C4-2B (cell line): ENCODE measurements around the gene LPCAT4.
"Not testable (repeated sequence)": the region's sequence is repeated elsewhere in the genome, so short reads cannot be mapped to it uniquely, and the experiment has no call there.

ENCODE experiments used
- H3K27ac ChIP-seq: fragments of 450-650 bp; 2 replicates; pipeline ENCODE4 v1.5.1; 2017
- ZFX ChIP-seq: fragments of 450-650 bp; IDR thresholded peaks from 2 replicates; pipeline ENCODE4 v1.6.1; 2017
- TF ChIP-seq, protein P1 (sequence below): fragments of 450-650 bp; conservative IDR thresholded peaks from 2 replicates; pipeline ENCODE4 v1.5.1; 2017; ENCODE audit warnings: mild to moderate bottlenecking

LPCAT4 gene

DNA sequence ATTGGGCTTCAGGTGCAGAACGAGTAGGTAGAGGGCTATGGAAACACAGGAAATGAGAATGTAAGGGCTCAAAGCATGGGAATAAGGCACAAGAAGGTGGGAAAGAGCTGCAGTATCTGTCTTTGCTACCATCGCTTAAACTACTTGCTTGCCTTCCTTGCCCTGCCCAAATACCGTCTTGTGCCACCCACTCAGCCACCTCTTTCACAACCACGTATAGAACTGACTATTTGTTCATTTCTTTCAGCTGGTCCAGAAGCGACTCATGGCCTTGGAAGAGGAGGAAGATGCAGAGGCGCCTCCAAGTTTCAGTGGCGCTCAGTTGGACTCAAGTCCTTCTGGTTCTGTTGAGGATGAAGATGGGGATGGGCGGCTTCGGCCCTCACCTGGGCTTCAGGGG lies 11.8 kb downstream of the LPCAT4 start:
- TF ChIP-seq, protein P1, sequence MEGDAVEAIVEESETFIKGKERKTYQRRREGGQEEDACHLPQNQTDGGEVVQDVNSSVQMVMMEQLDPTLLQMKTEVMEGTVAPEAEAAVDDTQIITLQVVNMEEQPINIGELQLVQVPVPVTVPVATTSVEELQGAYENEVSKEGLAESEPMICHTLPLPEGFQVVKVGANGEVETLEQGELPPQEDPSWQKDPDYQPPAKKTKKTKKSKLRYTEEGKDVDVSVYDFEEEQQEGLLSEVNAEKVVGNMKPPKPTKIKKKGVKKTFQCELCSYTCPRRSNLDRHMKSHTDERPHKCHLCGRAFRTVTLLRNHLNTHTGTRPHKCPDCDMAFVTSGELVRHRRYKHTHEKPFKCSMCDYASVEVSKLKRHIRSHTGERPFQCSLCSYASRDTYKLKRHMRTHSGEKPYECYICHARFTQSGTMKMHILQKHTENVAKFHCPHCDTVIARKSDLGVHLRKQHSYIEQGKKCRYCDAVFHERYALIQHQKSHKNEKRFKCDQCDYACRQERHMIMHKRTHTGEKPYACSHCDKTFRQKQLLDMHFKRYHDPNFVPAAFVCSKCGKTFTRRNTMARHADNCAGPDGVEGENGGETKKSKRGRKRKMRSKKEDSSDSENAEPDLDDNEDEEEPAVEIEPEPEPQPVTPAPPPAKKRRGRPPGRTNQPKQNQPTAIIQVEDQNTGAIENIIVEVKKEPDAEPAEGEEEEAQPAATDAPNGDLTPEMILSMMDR: no peak
- no peak for TF ChIP-seq ZFX
- H3K27ac ChIP-seq: no peak overlapping the region

DNA sequence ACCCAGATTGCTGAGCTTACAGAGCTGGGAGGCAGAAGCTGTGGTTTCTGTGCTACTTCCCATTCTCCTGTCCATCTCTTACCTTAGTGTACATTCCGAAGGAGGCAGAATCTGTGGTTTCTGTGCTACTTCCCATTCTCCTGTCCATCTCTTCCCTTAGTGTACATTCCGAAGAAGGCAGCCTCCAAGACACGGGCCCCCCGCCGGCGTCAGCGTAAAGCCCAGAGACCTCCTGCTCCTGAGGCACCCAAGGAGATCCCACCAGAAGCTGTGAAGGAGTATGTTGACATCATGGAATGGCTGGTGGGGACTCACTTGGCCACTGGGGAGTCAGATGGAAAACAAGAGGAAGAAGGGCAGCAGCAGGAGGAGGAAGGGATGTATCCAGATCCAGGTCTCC lies 12.7 kb downstream of the LPCAT4 start:
- no peak overlapping the region for H3K27ac ChIP-seq
- TF ChIP-seq, protein P1: no peak
- no peak for TF ChIP-seq ZFX

DNA sequence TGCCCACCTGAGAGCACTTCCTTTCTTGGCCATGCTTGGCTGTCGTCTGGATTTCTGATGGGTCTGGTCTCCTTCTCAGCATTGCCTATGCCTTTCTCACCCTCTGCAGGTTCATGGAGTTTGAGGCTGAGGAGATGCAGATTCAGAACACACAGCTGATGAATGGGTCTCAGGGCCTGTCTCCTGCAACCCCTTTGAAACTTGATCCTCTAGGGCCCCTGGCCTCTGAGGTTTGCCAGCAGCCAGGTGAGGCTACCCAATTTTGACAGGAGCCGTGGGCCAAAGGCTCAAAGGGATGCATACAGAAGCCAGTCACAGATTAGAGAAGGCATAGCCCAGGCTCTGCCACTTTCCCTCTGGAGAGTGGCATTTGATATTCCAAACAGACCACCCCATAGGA lies 13.4 kb downstream of the LPCAT4 start:
- no peak overlapping the region for H3K27ac ChIP-seq
- TF ChIP-seq ZFX: no peak
- TF ChIP-seq, protein P1: no peak

DNA sequence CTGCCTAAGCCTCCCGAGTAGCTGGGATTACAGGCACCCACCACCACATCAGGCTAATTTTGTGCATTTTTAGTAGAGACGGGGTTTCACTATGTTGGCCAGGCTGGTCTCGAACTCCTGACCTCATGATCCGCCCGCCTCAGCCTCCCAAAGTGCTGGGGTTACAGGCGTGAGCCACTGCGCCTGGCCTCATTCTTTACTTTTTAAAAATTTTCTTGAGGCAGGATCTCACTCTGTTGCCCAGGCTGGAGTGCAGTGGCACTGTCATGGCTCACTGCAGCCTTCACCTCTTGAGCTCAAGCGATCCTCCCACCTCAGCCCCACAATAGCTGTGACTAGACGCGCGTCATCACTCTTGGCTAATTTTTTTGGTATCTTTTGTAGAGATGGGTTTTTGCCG lies 14.0 kb downstream of the LPCAT4 start:
- not testable (repeated sequence) for H3K27ac ChIP-seq

DNA sequence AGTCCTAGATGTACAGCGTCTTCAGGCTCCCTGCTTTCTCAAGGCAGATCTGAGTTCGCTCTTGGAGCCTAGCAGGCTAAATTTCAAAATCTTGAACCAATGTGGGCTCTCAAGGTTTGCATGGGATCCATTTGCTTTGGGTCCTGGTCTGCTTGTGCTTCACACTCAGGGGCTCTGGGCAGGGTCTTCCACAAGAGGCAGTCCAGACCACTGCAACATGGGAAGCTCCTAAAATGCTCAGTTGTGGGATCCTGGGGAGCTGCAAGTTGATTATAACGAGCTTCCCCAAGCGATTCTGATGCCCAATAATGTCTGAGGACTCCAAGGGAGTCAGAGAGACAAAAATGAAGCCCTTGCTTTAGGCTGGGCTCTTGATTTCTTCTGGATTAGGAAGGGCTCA lies 17.2 kb downstream of the LPCAT4 start:
- H3K27ac ChIP-seq: no peak overlapping the region
- no peak for TF ChIP-seq ZFX
- TF ChIP-seq, protein P1: no peak

DNA sequence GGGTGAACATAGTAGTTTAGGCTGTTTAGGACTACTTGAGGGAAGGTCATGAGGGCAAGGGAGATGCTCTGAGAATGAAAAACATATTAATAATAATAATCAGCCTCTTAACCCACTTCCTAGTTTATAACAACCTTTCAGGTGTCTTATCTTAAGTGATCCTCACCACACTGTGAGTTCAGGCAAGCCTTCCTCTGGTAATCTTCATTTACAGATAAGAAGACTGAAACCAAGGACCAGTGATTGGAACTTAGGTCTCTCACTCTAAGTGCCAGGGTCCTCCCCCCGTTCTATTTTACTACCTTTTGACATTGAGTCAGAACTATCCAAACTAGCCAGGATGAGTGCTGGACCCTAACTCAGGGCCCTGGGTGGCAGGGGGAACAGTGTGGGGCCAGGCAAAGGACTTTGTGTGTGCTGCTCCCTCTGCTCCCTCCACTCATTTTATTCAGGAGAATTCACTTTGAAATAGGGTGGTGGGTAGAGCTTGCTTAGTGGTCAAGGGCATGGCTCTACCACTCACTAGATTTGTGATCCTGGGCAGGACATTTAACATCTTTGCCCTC lies 18.2 kb downstream of the LPCAT4 start:
- TF ChIP-seq ZFX: no peak
- TF ChIP-seq, protein P1: no peak

DNA sequence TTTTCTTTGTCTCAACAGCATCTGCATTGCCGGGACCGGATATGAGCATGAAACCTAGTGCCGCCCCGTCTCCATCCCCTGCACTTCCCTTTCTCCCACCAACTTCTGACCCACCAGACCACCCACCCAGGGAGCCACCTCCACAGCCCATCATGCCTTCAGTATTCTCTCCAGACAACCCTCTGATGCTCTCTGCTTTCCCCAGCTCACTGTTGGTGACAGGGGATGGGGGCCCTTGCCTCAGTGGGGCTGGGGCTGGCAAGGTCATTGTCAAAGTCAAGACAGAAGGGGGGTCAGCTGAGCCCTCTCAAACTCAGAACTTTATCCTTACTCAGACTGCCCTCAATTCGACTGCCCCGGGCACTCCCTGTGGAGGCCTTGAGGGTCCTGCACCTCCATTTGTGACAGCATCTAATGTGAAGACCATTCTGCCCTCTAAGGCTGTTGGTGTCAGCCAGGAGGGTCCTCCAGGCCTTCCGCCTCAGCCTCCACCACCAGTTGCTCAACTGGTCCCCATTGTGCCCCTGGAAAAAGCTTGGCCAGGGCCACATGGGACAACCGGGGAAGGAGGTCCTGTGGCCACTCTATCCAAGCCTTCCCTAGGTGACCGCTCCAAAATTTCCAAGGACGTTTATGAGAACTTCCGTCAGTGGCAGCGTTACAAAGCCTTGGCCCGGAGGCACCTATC lies 18.9 kb downstream of the LPCAT4 start:
- TF ChIP-seq, protein P1: no peak
- no peak for TF ChIP-seq ZFX
- H3K27ac ChIP-seq: no peak overlapping the region

More for the DNA sequence above, 18.2 kb downstream of the LPCAT4 start:
- no peak overlapping the region for H3K27ac ChIP-seq
